BLaER1 treated with 17β-estradiol and CSF1 and Interleukin-3, amounts not matched to agents 10 nM and 100 nM (cell line): Measurements from ENCODE around the gene CMPK1.

Experiments used
- H3K27ac ChIP-seq, 11 experiments: shearing (Covaris generic); formaldehyde crosslinking; 2 replicates each; pipeline ENCODE4 v1.8.1; 2022
- H3K27me3 ChIP-seq, 11 experiments: shearing (Covaris generic); formaldehyde crosslinking; 2 replicates each; pipeline ENCODE4 v1.8.1; 2022
- H3K36me3 ChIP-seq, 11 experiments: shearing (Covaris generic); formaldehyde crosslinking; 2 replicates each; pipeline ENCODE4 v1.8.1; 2022
- H3K4me1 ChIP-seq, 10 experiments: shearing (Covaris generic); formaldehyde crosslinking; 2 replicates each; pipeline ENCODE4 v1.8.1; 2022
- H3K4me2 ChIP-seq, 11 experiments: shearing (Covaris generic); formaldehyde crosslinking; 2 replicates each; pipeline ENCODE4 v1.8.1; 2022
- H3K4me3 ChIP-seq, 10 experiments: shearing (Covaris generic); formaldehyde crosslinking; 2 replicates each; pipeline ENCODE4 v1.8.1; 2022
- H3K9ac ChIP-seq, 11 experiments: shearing (Covaris generic); formaldehyde crosslinking; 2 replicates each; pipeline ENCODE4 v1.8.1; 2022
- H3K9me3 ChIP-seq, 11 experiments: shearing (Covaris generic); formaldehyde crosslinking; replicated peaks in 1 of 11; 2 replicates each; pipeline ENCODE4 v1.8.1; 2022
- H4K20me1 ChIP-seq, 11 experiments: shearing (Covaris generic); formaldehyde crosslinking; 2 replicates each; pipeline ENCODE4 v1.8.1; 2022
- Cebpa-rat ChIP-seq, 11 experiments: shearing (Covaris generic); IDR thresholded peaks; 2 replicates each; pipeline ENCODE4 v1.8.1; 2022

CMPK1 gene

GRCh38 chr1:47409311-47410067, 75.9 kb downstream of the CMPK1 start:
- Histone ChIP-seq H3K4me2 (peak overlapping the region in 1 of 11 experiments; percentile 11; a peak in 2 of 22 replicates), H4K20me1 (no peaks in the 10 kb centered on the region; a peak in 2 of 22 replicates), H3K9ac (no peak overlapping the region), H3K27me3 (peaks cover 0 to 2% (median 0%) of the 10 kb centered on the region in 11 experiments; a peak in 3 of 22 replicates), H3K4me1 (peaks cover 0 to 45% (median 2%) of the 10 kb centered on the region in 10 experiments; a peak in 7 of 20 replicates), H3K9me3 (no peaks in the 10 kb centered on the region), H3K36me3 (no peaks in the 10 kb centered on the region), H3K27ac (no peak overlapping the region), H3K4me3 (no peak overlapping the region)
- no peak for TF ChIP-seq Cebpa-rat (IDR thresholded peaks at IDR 0.05)

- no peak for TF ChIP-seq Cebpa-rat (IDR thresholded peaks at IDR 0.05)
- H3K27me3 ChIP-seq, result peaks cover under 1 to 7% (median 4%) of the 10 kb centered on the region in 11 experiments; a peak in 17 of 22 replicates
- H3K4me1 ChIP-seq, result peaks cover 0 to 45% (median 2%) of the 10 kb centered on the region in 10 experiments; a peak in 7 of 20 replicates
- no peaks in the 10 kb centered on the region; a peak in 2 of 22 replicates for H4K20me1 ChIP-seq
- H3K4me2 ChIP-seq, result no peak overlapping the region
- H3K9me3 ChIP-seq, result no peaks in the 10 kb centered on the region
- H3K36me3 ChIP-seq, result no peaks in the 10 kb centered on the region
- no peak overlapping the region for H3K9ac ChIP-seq
- no peak overlapping the region for H3K4me3 ChIP-seq
- no peak overlapping the region for H3K27ac ChIP-seq
Observed at GRCh38 chr1:47410068-47410455, 76.5 kb downstream of the CMPK1 start.

- peaks cover 14 to 21% (median 18%) of the 10 kb centered on the region in 11 experiments for H3K27me3 ChIP-seq
- no peak for TF ChIP-seq Cebpa-rat (IDR thresholded peaks at IDR 0.05)
- H3K9ac ChIP-seq, result no peak overlapping the region
- no peaks in the 10 kb centered on the region; a peak in 2 of 22 replicates for H4K20me1 ChIP-seq
- no peaks in the 10 kb centered on the region for H3K36me3 ChIP-seq
- H3K4me3 ChIP-seq, result no peak overlapping the region
- H3K4me1 ChIP-seq, result peaks cover 0 to 35% (median 2%) of the 10 kb centered on the region in 10 experiments; a peak in 7 of 20 replicates
- peak overlapping the region in 3 of 11 experiments; percentile 20 to 43 (median 33); a peak in 5 of 22 replicates for H3K4me2 ChIP-seq
- no peak overlapping the region for H3K27ac ChIP-seq
- H3K9me3 ChIP-seq, result peaks cover 1 to 7% (median 4%) of the 10 kb centered on the region in 11 experiments; a peak in 18 of 22 replicates
Observed at GRCh38 chr1:47411436-47411835, 77.8 kb downstream of the CMPK1 start.

GRCh38 chr1:47412437-47412836, 78.8 kb downstream of the CMPK1 start:
- no peaks in the 10 kb centered on the region for H3K36me3 ChIP-seq
- H4K20me1 ChIP-seq, result no peaks in the 10 kb centered on the region; a peak in 2 of 22 replicates
- H3K27ac ChIP-seq, result no peak overlapping the region
- no peak for TF ChIP-seq Cebpa-rat (IDR thresholded peaks at IDR 0.05)
- no peak overlapping the region for H3K4me3 ChIP-seq
- peaks cover 9 to 17% (median 12%) of the 10 kb centered on the region in 11 experiments; a peak in 21 of 22 replicates for H3K9me3 ChIP-seq
- no peak overlapping the region for H3K9ac ChIP-seq
- peaks cover 24 to 31% (median 28%) of the 10 kb centered on the region in 11 experiments for H3K27me3 ChIP-seq
- H3K4me1 ChIP-seq, result peaks cover 0 to 35% (median 2%) of the 10 kb centered on the region in 10 experiments; a peak in 7 of 20 replicates
- no peak overlapping the region for H3K4me2 ChIP-seq

- Histone ChIP-seq H3K4me2 (no peak within 1 kb of the TSS), H3K4me3 (no peak within 1 kb of the TSS), H3K27ac (no peak within 1 kb of the TSS), H3K4me1 (peaks cover 0 to 14% (median 2%) of the 10 kb centered on the region in 10 experiments; a peak in 7 of 20 replicates), H3K9ac (no peak within 1 kb of the TSS), H3K9me3 (peaks cover 9 to 18% (median 12%) of the 10 kb centered on the region in 11 experiments; a peak in 21 of 22 replicates), H3K36me3 (no peaks in the 10 kb centered on the region), H3K27me3 (peaks cover 33 to 46% (median 41%) of the 10 kb centered on the region in 11 experiments), H4K20me1 (no peaks in the 10 kb centered on the region; a peak in 1 of 22 replicates)
- TF ChIP-seq Cebpa-rat (IDR thresholded peaks at IDR 0.05), result no peak
Observed at GRCh38 chr1:47415728-47416318, 82.2 kb downstream of the CMPK1 start, which contains the start of gene FOXE3. FOXE3 (plus strand) TSS chr1:47416285; CDS start chr1:47416316, 31 bp downstream.

GRCh38 chr1:47416319-47417169, 83.0 kb downstream of the CMPK1 start:
- no peak for TF ChIP-seq Cebpa-rat (IDR thresholded peaks at IDR 0.05)
- Histone ChIP-seq H3K36me3 (no peaks in the 10 kb centered on the region), H3K27me3 (peaks cover 33 to 46% (median 41%) of the 10 kb centered on the region in 11 experiments), H3K9ac (no peak overlapping the region), H3K4me3 (no peak overlapping the region), H3K4me1 (peaks cover 0 to 7% (median 2%) of the 10 kb centered on the region in 10 experiments; a peak in 7 of 20 replicates), H4K20me1 (no peaks in the 10 kb centered on the region; a peak in 1 of 22 replicates), H3K27ac (no peak overlapping the region), H3K4me2 (no peak overlapping the region), H3K9me3 (peaks cover 9 to 18% (median 12%) of the 10 kb centered on the region in 11 experiments; a peak in 21 of 22 replicates)

- no peaks in the 10 kb centered on the region for H3K4me1 ChIP-seq
- peaks cover 33 to 46% (median 41%) of the 10 kb centered on the region in 11 experiments for H3K27me3 ChIP-seq
- H3K9ac ChIP-seq, result no peak overlapping the region
- H4K20me1 ChIP-seq, result no peaks in the 10 kb centered on the region
- no peak overlapping the region for H3K27ac ChIP-seq
- TF ChIP-seq Cebpa-rat (IDR thresholded peaks at IDR 0.05), result no peak
- no peak overlapping the region for H3K4me2 ChIP-seq
- H3K36me3 ChIP-seq, result no peaks in the 10 kb centered on the region
- peaks cover 9 to 18% (median 12%) of the 10 kb centered on the region in 11 experiments; a peak in 21 of 22 replicates for H3K9me3 ChIP-seq
- no peak overlapping the region for H3K4me3 ChIP-seq
Observed at GRCh38 chr1:47417170-47418044, 83.8 kb downstream of the CMPK1 start.

GRCh38 chr1:47418122-47418521, 84.5 kb downstream of the CMPK1 start:
- Histone ChIP-seq H3K27ac (no peak overlapping the region), H4K20me1 (no peaks in the 10 kb centered on the region; a peak in 1 of 22 replicates), H3K4me2 (no peak overlapping the region), H3K9ac (no peak overlapping the region), H3K27me3 (peaks cover 33 to 46% (median 41%) of the 10 kb centered on the region in 11 experiments), H3K9me3 (peaks cover 9 to 18% (median 12%) of the 10 kb centered on the region in 11 experiments; a peak in 21 of 22 replicates), H3K4me3 (no peak overlapping the region), H3K36me3 (no peaks in the 10 kb centered on the region), H3K4me1 (no peaks in the 10 kb centered on the region)
- TF ChIP-seq Cebpa-rat (IDR thresholded peaks at IDR 0.05), result no peak
